ENCODE data around the gene MAP2K4. TPM values are rescaled to one million over a fixed set of nuclear protein-coding genes. Genes with fewer than 3 reads are reported as not detected.

The MAP2K4 gene
- total RNA-seq, 1 experiment from 2014 or later: 46.1 TPM

- no peak overlapping the region for H2AFZ ChIP-seq (ENCODE audit: low read length)
- H4K5ac ChIP-seq (ENCODE audit: insufficient read length, low read depth, low read length): no peak overlapping the region
- TF ChIP-seq CTCF (conservative IDR thresholded peaks at IDR 0.05): no peak
- H3K9me3 ChIP-seq (ENCODE audit: control insufficient read depth, low read depth, low read length): no peaks in the 10 kb centered on the region
- no peak overlapping the region for H3K14ac ChIP-seq (ENCODE audit: insufficient read depth, low read length)
- no peak overlapping the region for H2BK15ac ChIP-seq (ENCODE audit: low read depth, low read length)
- H3K23me2 ChIP-seq (ENCODE audit: insufficient read length, low read depth, low read length, poor library complexity, severe bottlenecking): no peaks in the 10 kb centered on the region
- H3T11ph ChIP-seq (ENCODE audit: low read length): no peak overlapping the region
- no peak overlapping the region for H2BK120ac ChIP-seq (ENCODE audit: low read depth, low read length, poor library complexity, severe bottlenecking)
- H3K23ac ChIP-seq (ENCODE audit: insufficient read length, low read depth, low read length): no peak overlapping the region
- H2BK12ac ChIP-seq (ENCODE audit: insufficient read length, low read depth, low read length): no peak overlapping the region
- no peak overlapping the region for H3K56ac ChIP-seq (ENCODE audit: insufficient read length, low read depth, low read length)
- no peak overlapping the region for H4K91ac ChIP-seq (ENCODE audit: insufficient read length, low read depth, low read length)
- Mint-ChIP-seq H3K9me3 (peaks cover 4 to 5% of the 10 kb centered on the region in 2 experiments; a peak in 4 of 5 replicates), H3K27me3 (ENCODE audit: low read depth) (no peaks in the 10 kb centered on the region), H3K36me3 (ENCODE audit: insufficient read depth in 1 of 3, low read depth in 3 of 3) (peaks cover 26 to 64% (median 61%) of the 10 kb centered on the region in 3 experiments), H3K27ac (no peak overlapping the region), H3K4me3 (no peak overlapping the region), H3K4me1 (no peaks in the 10 kb centered on the region)
- no peaks in the 10 kb centered on the region for H3K79me1 ChIP-seq (ENCODE audit: insufficient read depth, low read depth, low read length, poor library complexity, severe bottlenecking)
- H3K4me2 ChIP-seq (ENCODE audit: insufficient read depth, insufficient read length, low read length): no peak overlapping the region
- no peak overlapping the region for H2AK5ac ChIP-seq (ENCODE audit: insufficient read length, low read length)
- H3K9ac ChIP-seq (ENCODE audit: extremely low read depth, insufficient read length, low read length): no peak overlapping the region
- no peaks in the 10 kb centered on the region for H4K20me1 ChIP-seq (ENCODE audit: control insufficient read depth, insufficient read depth, insufficient read length)
- no CpG with 5 or more reads among the region's 6 CpGs for WGBS (ENCODE audit: extremely low coverage, insufficient read length, low lambda C conversion rate)
- H3K4ac ChIP-seq (ENCODE audit: low read depth, low read length): no peak overlapping the region
- H3K27me3 ChIP-seq (ENCODE audit: insufficient read depth, low read length): no peaks in the 10 kb centered on the region
- no peak overlapping the region for H2BK5ac ChIP-seq (ENCODE audit: insufficient read length, low read length)
- no peaks in the 10 kb centered on the region for H3K79me2 ChIP-seq (ENCODE audit: insufficient read depth, low read length)
- DNase-seq: no peak
- H2BK20ac ChIP-seq (ENCODE audit: low read depth, low read length, poor library complexity, severe bottlenecking): no peak overlapping the region
- no peak overlapping the region for H3K18ac ChIP-seq (ENCODE audit: insufficient read length, low read depth, low read length)
- no peak overlapping the region for H3K27ac ChIP-seq (ENCODE audit: insufficient read length, low read depth, low read length)
- H3K4me1 ChIP-seq (ENCODE audit: insufficient read depth, low read length): no peaks in the 10 kb centered on the region
- H4K8ac ChIP-seq (replicated peaks; ENCODE audit: insufficient read length, low read depth, low read length): no peak overlapping the region
These were observed 112.5 kb downstream of the MAP2K4 start for GRCh38 chr17:12133183-12133582.

All from H9 (cell line).